Colonic mucosa (tissue), 4 donors: ENCODE measurements around the gene LDAH. TPM values are rescaled to one million over a fixed set of nuclear protein-coding genes. Genes with fewer than 3 reads are reported as not detected.

Source experiments
- DNase-seq: peaks from one replicate; pipeline ENCODE4 v3.0.0-alpha.2; 2020
- H3K27ac ChIP-seq: fragments of 200-600 bp; one replicate; pipeline ENCODE4 v1.8.0; 2021
- H3K27me3 ChIP-seq: fragments of 200-600 bp; one replicate; pipeline ENCODE4 v1.8.0; 2021
- H3K36me3 ChIP-seq: fragments of 200-600 bp; one replicate; pipeline ENCODE4 v1.8.0; 2021
- H3K4me1 ChIP-seq: fragments of 200-600 bp; one replicate; pipeline ENCODE4 v1.8.0; 2021; ENCODE audit warnings: mild to moderate bottlenecking
- H3K4me3 ChIP-seq: fragments of 200-600 bp; one replicate; pipeline ENCODE4 v1.8.0; 2021
- H3K9ac ChIP-seq, 2 donors: one replicate each; pipeline ENCODE4 v1.7.0; 2013; ENCODE audit warnings: control low read depth in 2 of 2, low read depth in 2 of 2, low read length in 2 of 2
- H3K9me3 ChIP-seq: fragments of 200-600 bp; one replicate; pipeline ENCODE4 v1.8.0; 2021
- CTCF ChIP-seq: fragments of 200-600 bp; IDR thresholded peaks from one replicate; pipeline ENCODE4 v1.8.0; 2022; ENCODE audit warnings: antibody characterized with exemption, mild to moderate bottlenecking
- intact Hi-C: fragments of 100-400 bp; cut with DNase I; formaldehyde crosslinking; loops from one replicate; pipeline ENCODE4 v1.14.1; 2022
- total RNA-seq, 2 donors: library from RNA; stranded (reverse); fragmentation: NEBNext Ultra II Directional in 1 of 2; extraction: Animal tissue kit (Norgen Biotek cat#: 25700) in 1 of 2; gene quantifications; one replicate each; pipeline ENCODE4 v1.2.1, GENCODE V29; 2021
- donor health status: healthy.
- donor health status: DM: no; HTN: no; CAD: no.
- donor health status: DM: no; HTN: no; CAD: no.

Gene LDAH
- total RNA-seq, 2 donors from 2014 or later = 15.0 to 25.9 TPM

- TF ChIP-seq CTCF = no peak
- Histone ChIP-seq H3K9ac (no peak overlapping the region), H3K4me1 (no peaks in the 10 kb centered on the region), H3K27ac (no peak overlapping the region), H3K9me3 (no peaks in the 10 kb centered on the region), H3K36me3 (no peaks in the 10 kb centered on the region), H3K4me3 (no peak overlapping the region), H3K27me3 (no peaks in the 10 kb centered on the region)
- DNase-seq = no peak
- intact Hi-C loops = no loop called here
These were observed 29.2 kb upstream of the LDAH start for GRCh38 chr2:20852139-20852538.

- DNase-seq = no peak
- Histone ChIP-seq H3K4me3 (no peak overlapping the region), H3K27ac (no peak overlapping the region), H3K27me3 (no peaks in the 10 kb centered on the region), H3K36me3 (no peaks in the 10 kb centered on the region), H3K9ac (no peak overlapping the region), H3K9me3 (no peaks in the 10 kb centered on the region), H3K4me1 (no peaks in the 10 kb centered on the region)
- TF ChIP-seq CTCF = no peak
- intact Hi-C loops = no loop called here
These were observed 21.3 kb upstream of the LDAH start for GRCh38 chr2:20844246-20844645.

- no peaks in the 10 kb centered on the region for H3K36me3 ChIP-seq
- intact Hi-C loops = no loop called here
- H3K27me3 ChIP-seq = no peaks in the 10 kb centered on the region
These were observed 16.2 kb upstream of the LDAH start for GRCh38 chr2:20839052-20839451.

GRCh38 chr2:20838016-20838415, 15.1 kb upstream of the LDAH start:
- Histone ChIP-seq H3K4me3 (no peak overlapping the region), H3K36me3 (no peaks in the 10 kb centered on the region), H3K4me1 (no peaks in the 10 kb centered on the region), H3K9ac (no peak overlapping the region), H3K9me3 (no peaks in the 10 kb centered on the region), H3K27ac (no peak overlapping the region), H3K27me3 (no peaks in the 10 kb centered on the region)
- TF ChIP-seq CTCF = no peak
- intact Hi-C loops = no loop called here
- no peak for DNase-seq

More at GRCh38 chr2:20839052-20839451, 16.2 kb upstream of the LDAH start:
- Histone ChIP-seq H3K9me3 (no peaks in the 10 kb centered on the region), H3K4me1 (no peaks in the 10 kb centered on the region), H3K27ac (no peak overlapping the region), H3K4me3 (no peak overlapping the region), H3K9ac (no peak overlapping the region)
- DNase-seq = no peak
- TF ChIP-seq CTCF = no peak

- H3K27ac ChIP-seq = no peak overlapping the region
- intact Hi-C loops = no loop called here
- H3K4me1 ChIP-seq = no peaks in the 10 kb centered on the region
- H3K36me3 ChIP-seq = no peaks in the 10 kb centered on the region
- no peak overlapping the region for H3K9ac ChIP-seq
- no peaks in the 10 kb centered on the region for H3K27me3 ChIP-seq
- H3K4me3 ChIP-seq = no peak overlapping the region
- TF ChIP-seq CTCF = no peak
- no peak for DNase-seq
- no peaks in the 10 kb centered on the region for H3K9me3 ChIP-seq
These were observed 13.6 kb upstream of the LDAH start for GRCh38 chr2:20836521-20836920.

- H3K9ac ChIP-seq = no peak overlapping the region
- no peak overlapping the region for H3K27ac ChIP-seq
- no peaks in the 10 kb centered on the region for H3K36me3 ChIP-seq
- H3K4me3 ChIP-seq = no peak overlapping the region
- H3K27me3 ChIP-seq = no peaks in the 10 kb centered on the region
- no peak for TF ChIP-seq CTCF
- H3K9me3 ChIP-seq = no peaks in the 10 kb centered on the region
- H3K4me1 ChIP-seq = no peaks in the 10 kb centered on the region
- DNase-seq = no peak
- intact Hi-C loops = no loop called here
These were observed 11.4 kb upstream of the LDAH start for GRCh38 chr2:20834331-20834730.
